GM18519 (cell line): ENCODE measurements around the gene SPAAR.
"Not testable (repeated sequence)": the region's sequence is repeated elsewhere in the genome, so short reads cannot be mapped to it uniquely, and the experiment has no call there.

Experiments
- ATAC-seq: cut with Tn5 transposase; IDR thresholded peaks from one replicate; pipeline ENCODE4 v1.9.1; 2021; ENCODE audit warnings: mild to moderate bottlenecking, moderate library complexity; ENCODE audit not compliant: unreplicated experiment, low FRiP score

The SPAAR gene, protein sequence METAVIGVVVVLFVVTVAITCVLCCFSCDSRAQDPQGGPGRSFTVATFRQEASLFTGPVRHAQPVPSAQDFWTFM

DNA sequence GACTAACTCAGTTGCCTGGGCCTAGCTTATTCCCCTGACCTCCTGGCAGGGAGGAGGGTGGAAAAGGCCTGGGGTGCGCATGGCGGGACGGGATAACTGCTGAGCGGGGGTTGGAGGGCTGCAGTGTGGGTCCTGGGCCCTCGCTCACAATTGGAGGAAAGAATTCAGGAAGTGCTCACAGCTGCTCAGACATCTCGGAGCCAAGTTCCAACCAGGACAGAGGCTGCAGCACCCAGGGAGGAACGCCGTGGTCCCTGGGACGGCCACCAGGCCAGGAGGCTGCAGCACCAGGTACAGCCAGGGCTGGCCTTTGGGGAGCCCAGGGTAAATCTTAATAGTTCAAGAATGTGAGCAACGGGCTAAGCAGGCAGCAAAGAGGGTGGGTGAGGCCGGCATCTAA, at the start of gene SPAAR:
Gene SPAAR (plus strand): TSS at position 217 of the 400 bp plus-strand sequence. CDS start 974 bp downstream, outside the sequence.
- no peak for ATAC-seq

DNA sequence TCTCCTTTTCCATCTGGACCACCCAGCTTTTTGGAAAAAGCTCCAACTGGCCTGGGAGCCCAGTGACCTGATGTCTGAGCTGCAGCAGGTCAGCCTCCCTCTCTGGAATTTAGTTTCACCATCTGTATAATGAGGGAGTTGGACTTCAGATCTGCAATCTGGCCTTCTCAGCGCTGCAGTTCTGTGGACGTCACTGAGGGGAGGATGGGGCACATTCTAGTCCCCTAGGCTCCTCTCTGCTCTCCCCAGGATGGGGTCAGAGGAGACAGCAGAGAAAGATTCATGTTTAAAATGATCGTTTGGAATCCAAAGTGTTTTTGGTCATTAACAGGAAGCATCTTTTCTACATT, 49.3 kb upstream of the SPAAR start:
- ATAC-seq = no peak

DNA sequence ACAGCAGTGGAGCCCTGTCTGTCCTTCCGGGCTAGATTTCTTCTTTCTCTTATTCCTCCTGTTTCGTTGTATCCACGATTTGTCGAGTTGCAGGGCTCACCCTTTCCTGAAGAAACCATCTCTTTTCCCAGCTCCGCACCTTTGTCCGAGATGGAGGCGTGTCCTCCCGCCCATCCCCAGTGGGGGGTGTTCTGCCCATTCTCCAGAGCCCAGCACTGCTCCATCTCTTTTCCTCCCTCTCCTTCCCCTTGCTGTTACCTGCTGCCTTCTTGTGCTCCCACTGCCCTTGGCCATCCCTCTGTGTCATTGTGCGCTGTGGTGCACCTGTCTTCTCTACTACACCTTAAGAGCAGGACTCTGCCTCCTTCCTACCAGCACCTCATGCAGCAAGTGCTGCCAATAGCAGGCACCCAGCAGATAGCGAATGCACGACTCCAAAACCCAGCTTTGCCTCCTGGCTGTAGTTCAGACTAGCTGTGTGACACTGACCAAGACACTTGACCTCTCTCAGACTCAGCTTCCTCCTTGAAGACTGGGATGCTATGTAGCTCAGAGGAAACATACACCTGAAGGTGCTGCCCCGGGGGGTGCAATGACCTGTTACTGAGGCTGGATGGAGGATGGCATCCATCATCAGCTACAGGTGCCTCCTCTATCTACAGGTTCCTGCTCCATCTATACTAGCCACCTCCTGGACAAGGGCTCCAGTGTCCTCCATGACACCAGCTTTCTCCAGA, 48.0 kb upstream of the SPAAR start:
- no peak for ATAC-seq

- no peak for ATAC-seq
Observed at GRCh38 chr9:35862328-35862727, 47.0 kb upstream of the SPAAR start.

DNA sequence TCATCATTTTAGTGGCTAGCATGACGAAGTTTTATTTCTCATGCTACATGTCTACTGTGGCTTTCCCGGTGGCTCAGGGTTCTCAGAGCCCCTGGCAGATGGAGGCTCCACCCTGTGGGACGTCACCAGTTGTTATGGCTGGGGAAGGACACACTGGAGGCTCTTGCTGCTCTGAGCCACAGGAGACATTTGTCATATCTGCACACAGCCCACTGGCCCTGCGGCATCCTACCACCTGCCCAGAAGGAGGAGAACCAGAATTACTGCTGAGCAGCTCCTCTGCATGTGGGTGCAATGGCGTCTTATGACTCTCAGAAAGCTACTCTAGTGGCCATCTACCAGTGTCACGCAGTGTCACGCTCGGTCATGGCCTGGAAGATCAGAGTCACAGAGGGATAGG, 45.7 kb upstream of the SPAAR start:
- no peak for ATAC-seq

- no peak for ATAC-seq
Observed at GRCh38 chr9:35864695-35865255, 44.5 kb upstream of the SPAAR start.

DNA sequence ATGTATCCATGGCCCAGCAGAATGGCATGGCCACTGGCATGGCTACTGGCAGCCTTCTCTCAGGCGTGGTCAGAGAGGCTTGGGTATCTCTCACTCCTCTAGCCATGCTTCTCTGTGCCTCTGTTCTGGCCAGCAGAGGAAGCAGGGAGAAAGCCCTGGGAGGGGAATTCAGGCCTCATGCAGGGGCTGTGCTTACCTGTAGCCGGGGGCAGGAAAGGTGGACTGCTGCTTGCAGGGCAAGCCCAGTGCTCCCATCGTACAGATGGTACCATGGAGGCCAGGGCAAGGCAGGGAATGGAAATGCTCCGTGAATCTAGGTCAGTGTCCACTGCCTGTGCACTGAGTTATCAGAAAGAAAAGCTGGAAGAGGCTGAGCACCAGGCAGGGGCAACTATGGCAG, 41.8 kb upstream of the SPAAR start:
- no peak for ATAC-seq

DNA sequence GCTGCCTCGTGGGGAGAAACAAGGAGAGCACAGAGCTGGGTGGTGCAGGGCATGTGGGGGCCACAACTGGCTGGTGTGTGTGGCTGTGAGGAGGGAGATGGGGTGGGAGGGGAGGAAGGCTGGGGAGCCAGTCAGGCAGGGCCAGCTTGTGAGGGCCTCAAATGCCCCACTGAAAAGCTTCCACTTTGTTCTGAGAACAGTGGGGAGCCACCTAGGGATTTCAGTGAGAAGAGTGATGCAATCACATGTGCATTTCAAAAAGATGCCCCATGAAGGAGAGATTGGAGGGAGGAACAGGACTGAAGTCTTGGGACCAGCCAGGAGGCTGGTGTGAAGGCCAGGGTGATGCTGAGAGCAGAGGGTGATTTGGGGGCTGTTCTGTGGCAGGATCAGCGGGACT, 40.4 kb upstream of the SPAAR start:
- no peak for ATAC-seq

DNA sequence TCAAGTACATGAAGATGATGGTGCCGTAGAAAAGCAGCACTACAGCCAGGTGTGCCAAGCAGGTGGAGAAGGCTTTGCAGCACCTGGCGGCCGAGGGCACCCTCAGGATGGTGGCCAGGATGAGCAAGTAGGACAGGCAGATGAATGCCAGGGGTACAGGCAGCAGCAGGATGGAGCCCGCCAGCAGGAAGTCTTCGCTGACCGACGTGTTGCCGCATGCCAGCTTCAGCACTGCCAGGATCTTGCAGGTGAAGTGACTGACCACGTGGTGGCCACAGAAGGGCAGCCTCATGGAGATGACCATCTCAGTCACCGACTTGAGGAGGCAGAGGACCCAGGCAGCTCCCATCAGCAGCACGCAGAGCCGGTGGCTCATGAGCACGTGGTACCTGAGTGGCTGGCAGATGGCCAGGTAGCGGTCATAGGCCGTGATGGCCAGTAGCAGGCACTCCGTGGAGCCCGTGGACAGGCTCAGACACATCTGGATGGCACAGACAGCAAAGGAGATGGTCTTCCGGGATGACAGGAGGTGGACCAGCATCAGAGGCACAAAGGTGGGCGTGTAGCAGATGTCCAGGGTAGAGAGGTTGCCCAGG, 39.6 kb upstream of the SPAAR start:
- no peak for ATAC-seq

DNA sequence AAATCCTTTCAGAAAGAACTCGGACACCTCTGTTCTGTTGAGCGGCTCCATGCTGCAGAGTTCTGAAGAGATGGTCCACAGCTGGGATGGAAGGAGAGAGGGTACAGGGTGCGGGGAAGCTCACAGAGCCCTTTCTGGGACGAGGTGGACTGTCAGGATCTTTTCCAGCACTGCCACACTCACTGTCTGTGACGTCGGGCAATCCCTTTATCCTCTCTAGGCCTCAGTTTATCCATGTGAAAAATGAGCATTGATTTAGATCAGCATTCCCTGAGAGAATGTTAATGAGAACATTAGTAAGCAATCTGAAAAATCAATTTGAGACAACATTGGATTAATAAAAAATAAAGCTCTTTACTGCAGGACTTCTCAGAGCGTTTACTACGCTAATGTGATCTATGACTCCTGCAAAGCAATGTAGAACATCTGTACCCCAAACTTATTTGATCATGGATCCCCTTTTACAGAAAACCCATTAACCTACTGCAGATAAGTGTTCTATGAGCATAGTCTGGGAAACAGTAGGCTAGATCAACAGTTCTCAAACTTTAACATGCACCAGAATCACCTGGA, 38.9 kb upstream of the SPAAR start, which contains the start of gene OR13J1:
Gene OR13J1 (minus strand): TSS at position 51 of the 573 bp plus-strand sequence. CDS start 0 bp downstream, at position 51.
- ATAC-seq = no peak

DNA sequence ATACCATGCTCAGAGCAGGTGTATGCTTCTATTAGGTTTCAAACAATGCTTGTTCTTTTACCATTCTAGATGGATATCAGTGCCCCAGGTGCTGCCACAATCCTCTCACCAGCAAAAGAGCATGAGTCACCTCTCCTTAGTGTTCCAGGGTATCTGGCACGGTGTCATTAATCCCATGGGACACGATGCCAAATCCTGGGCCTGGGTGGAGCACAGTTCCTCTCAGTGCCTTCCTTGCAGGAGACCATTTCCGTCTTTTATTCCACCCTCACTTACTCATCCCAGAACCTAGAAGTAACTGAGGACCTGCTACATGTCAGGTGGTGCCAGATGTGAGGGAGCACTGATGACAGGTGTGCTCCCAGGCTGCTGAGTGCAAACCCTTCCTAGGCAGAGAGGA, 37.7 kb upstream of the SPAAR start:
- ATAC-seq = no peak

- no peak for ATAC-seq
Observed at GRCh38 chr9:35872505-35872904, 36.8 kb upstream of the SPAAR start.

DNA sequence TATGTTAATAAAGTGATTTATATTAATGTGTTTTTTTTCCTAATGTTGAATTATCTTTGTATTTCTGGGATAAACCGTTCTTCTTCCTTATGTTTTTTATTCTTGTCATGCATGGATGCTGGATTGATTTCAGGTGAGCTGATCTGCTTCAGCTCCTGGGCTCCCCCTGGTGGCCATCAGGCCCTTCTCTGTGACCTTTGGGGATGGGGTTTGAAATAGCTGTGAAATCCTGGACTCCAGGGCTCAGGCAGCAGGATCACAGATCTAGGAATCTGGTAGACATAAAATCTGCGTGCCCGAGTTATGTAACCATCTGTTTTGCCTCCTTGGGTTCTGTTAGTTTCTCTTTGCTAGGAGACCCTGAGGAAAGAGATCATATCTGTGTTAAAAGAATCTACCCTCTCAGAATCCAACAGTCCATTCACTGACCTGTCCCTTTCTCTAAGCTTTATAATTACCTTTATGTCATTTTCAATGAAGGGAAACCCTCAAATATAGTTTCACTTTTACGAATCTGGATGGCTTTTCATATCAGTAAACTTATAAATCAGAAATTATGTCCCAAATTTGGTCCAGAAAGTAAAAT, 26.9 kb upstream of the SPAAR start:
- ATAC-seq = no peak

DNA sequence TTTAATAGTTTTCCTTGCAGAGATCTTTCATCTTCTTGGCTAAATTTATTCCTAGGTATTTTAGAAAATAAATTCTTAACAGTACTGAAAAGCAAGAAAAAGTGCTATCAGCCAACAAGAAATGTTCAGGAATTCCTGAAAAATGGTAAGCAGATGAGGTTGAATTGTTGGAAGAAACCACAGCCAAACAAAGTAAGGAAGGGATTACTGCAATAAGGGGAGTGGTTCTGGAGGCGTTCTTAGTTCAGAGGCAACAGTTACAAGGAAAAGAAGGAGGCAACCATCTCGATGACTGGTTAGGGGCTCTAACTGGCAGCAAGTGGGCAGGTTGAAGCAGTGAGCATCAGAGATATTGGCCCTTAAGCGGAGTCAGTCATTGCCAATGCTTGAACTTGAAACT, 26.3 kb upstream of the SPAAR start:
- ATAC-seq = no peak

DNA sequence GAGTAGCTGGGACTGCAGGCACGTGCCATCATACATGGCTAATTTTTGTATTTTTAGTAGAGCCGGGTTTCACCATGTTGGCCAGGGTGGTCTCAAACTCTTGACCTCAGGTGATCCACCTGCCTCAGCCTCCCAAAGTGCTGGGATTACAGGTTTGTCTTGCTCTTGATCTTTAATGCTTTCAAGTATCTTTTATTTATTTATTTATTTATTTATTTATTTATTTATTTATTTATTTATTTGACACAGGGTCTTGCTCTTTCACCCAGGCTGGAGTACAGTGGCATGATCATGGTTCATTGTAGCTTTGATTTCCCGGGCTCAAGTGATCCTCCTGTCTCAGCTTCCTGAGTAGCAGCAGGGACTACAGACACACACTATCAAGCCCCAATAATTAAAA, 24.4 kb upstream of the SPAAR start:
- ATAC-seq = not testable (repeated sequence)

GRCh38 chr9:35891646-35892045, 17.6 kb upstream of the SPAAR start:
- no peak for ATAC-seq

DNA sequence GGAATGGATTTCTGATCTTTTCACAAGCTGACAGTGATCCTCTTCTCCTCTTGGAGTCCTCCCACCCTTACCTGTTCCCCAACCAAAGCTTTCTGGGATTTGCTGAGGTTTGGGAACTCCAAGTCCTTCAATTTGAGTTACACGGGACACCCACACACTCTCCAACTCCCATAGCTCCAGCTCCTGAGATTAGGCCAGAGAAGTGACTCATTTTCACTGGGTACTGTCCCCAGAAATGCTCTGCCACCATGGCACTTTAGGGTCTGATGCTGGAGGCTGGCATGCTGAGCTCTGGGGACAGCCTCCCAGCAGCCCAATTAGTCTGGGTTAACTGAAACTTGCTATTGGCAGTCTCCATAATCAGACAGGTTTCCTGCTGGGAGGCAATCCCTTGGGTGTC, 17.2 kb upstream of the SPAAR start:
- no peak for ATAC-seq

DNA sequence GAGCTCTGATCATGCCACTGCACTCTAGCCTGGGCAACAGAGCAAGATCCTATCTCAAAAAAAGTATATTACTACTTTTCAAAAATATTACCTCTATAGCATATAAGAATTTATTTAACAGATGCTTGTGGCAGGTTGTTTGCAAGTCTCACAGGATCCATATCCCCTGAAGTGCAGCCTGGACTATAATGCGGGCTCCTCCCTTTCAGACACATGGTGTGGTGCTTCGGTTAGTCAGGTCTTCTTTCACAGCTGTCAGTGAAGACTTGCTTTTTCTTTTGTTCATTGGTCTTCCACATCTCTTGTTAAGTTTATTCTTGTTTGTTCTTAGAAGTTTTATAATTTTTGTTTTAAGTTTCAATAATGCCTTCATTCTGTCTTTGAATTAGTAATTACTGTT, 12.7 kb upstream of the SPAAR start:
- ATAC-seq = no peak

DNA sequence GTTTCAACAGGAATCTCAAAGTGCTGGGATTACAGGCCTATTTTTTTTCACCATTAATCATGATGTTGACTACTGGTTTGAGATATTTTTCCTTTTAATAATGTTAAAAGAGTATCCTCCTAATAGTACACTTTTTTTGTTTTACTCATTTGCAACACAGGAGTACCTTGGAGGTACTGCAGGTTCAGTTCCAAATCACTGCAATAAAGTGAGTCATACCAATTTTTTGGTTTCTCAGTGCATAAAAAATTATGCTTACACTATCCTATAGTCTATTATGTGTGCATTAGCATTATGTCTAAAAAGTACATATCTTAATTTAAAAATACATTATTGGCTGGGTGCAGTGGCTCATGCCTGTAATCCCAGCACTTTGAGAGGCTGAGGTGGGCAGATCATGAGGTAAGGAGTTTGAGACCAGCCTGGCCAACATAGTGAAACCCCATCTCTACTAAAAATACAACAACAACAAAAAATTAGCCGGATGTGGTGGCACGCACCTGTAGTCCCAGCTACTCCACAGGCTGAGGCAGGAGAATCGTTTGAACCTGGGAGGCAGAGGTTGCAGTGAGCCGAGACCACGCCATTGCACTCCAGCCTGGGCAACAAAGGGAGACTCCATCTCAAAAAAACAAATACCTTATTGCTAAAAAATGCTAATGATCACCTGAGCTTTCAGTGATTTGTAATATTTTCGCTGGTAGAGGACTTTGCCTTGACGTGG, 11.8 kb upstream of the SPAAR start:
- ATAC-seq = not testable (repeated sequence)

DNA sequence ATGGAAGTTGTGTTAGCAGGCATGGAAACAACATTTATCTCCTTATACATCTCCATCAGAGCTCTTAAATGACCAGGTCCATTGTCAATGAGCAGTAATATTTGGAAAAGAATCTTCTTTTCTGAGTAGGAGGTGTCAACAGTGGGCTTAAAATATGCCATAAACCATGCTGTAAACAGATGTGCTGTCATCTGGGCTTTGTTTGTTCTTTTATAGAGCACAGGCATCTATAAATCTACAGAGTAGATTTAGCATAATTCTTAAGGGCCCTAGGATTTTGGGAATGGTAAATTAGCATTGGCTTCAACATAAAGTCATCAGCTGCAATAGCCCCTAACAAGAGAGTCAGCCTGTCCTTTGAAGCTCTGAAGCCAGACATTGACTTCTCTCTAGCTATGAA, 11.0 kb upstream of the SPAAR start:
- ATAC-seq = no peak

DNA sequence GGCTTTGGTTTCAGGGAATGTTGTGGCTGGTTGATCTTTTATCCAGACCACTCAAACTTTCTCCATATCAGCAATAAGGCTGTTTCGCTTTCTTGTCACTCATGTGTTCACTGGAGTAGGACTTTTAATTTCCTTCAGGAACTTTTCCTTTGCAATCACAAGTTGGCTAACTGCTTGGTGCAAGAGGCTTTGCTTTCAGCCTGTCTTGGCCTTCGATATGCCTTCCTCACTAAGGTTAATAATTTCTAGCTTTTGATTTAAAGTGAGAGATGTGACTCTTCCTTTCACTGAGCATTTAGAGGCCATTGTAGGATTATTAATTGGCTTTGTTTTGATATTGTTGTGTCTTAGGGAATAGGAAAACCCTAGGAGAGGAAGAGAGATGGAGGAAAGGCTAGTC, 10.3 kb upstream of the SPAAR start:
- ATAC-seq = no peak
